ENCODE measurements around the gene TFAP2E. TPM values are rescaled to one million over a fixed set of nuclear protein-coding genes. Genes with fewer than 3 reads are reported as not detected.
A peak's percentile ranks its signal among the peaks of the same experiment; 100 is the strongest.

TFAP2E gene
- total RNA-seq, 1 donor from 2014 or later, result 3.6 TPM

GRCh38 chr1:35587736-35588135, 14.6 kb downstream of the TFAP2E start:
- no peaks in the 10 kb centered on the region for H3K9me3 Mint-ChIP-seq (ENCODE audit: unreplicated experiment)
- H3K4me3 Mint-ChIP-seq (ENCODE audit: unreplicated experiment), result no peak overlapping the region
- H3K27ac Mint-ChIP-seq (ENCODE audit: unreplicated experiment), result no peak overlapping the region
- peaks cover 18% of the 10 kb centered on the region for H3K27me3 Mint-ChIP-seq (ENCODE audit: unreplicated experiment)
- peaks cover 23% of the 10 kb centered on the region for H3K36me3 Mint-ChIP-seq (ENCODE audit: low read depth, unreplicated experiment)
- H3K4me1 Mint-ChIP-seq (ENCODE audit: unreplicated experiment), result peaks cover 3% of the 10 kb centered on the region
- no peak for TF ChIP-seq CTCF (IDR thresholded peaks at IDR 0.05; ENCODE audit: unreplicated experiment)
- no peak for DNase-seq (ENCODE audit: low spot score)

- Mint-ChIP-seq H3K4me1 (ENCODE audit: unreplicated experiment) (peaks cover 3% of the 10 kb centered on the region), H3K4me3 (ENCODE audit: unreplicated experiment) (no peak overlapping the region), H3K36me3 (ENCODE audit: low read depth, unreplicated experiment) (peaks cover 22% of the 10 kb centered on the region), H3K27ac (ENCODE audit: unreplicated experiment) (no peak overlapping the region), H3K27me3 (ENCODE audit: unreplicated experiment) (peaks cover 19% of the 10 kb centered on the region), H3K9me3 (ENCODE audit: unreplicated experiment) (no peaks in the 10 kb centered on the region)
- no peak for DNase-seq (ENCODE audit: low spot score)
- TF ChIP-seq CTCF (IDR thresholded peaks at IDR 0.05; ENCODE audit: unreplicated experiment), result no peak
Observed at GRCh38 chr1:35588197-35588910, 15.2 kb downstream of the TFAP2E start.

- no peak for TF ChIP-seq CTCF (IDR thresholded peaks at IDR 0.05; ENCODE audit: unreplicated experiment)
- Mint-ChIP-seq H3K27me3 (ENCODE audit: unreplicated experiment) (peaks cover 19% of the 10 kb centered on the region), H3K4me3 (ENCODE audit: unreplicated experiment) (peak overlapping the region; percentile 70), H3K9me3 (ENCODE audit: unreplicated experiment) (no peaks in the 10 kb centered on the region), H3K27ac (ENCODE audit: unreplicated experiment) (peak overlapping the region; percentile 78), H3K36me3 (ENCODE audit: low read depth, unreplicated experiment) (peaks cover 18% of the 10 kb centered on the region), H3K4me1 (ENCODE audit: unreplicated experiment) (peaks cover 3% of the 10 kb centered on the region)
- DNase-seq (ENCODE audit: low spot score), result no peak
Observed at GRCh38 chr1:35589516-35590427, 16.7 kb downstream of the TFAP2E start.

GRCh38 chr1:35590476-35591040, 17.4 kb downstream of the TFAP2E start:
- Mint-ChIP-seq H3K36me3 (ENCODE audit: low read depth, unreplicated experiment) (peaks cover 18% of the 10 kb centered on the region), H3K27me3 (ENCODE audit: unreplicated experiment) (peaks cover 19% of the 10 kb centered on the region), H3K4me3 (ENCODE audit: unreplicated experiment) (no peak overlapping the region), H3K9me3 (ENCODE audit: unreplicated experiment) (no peaks in the 10 kb centered on the region), H3K4me1 (ENCODE audit: unreplicated experiment) (peaks cover 3% of the 10 kb centered on the region), H3K27ac (ENCODE audit: unreplicated experiment) (no peak overlapping the region)
- DNase-seq (ENCODE audit: low spot score), result no peak
- TF ChIP-seq CTCF (IDR thresholded peaks at IDR 0.05; ENCODE audit: unreplicated experiment), result no peak
